ENCODE data around the gene EFHC2. TPM values are rescaled to one million over a fixed set of nuclear protein-coding genes. Genes with fewer than 3 reads are reported as not detected.

The EFHC2 gene
- total and polyA plus RNA-seq, 4 donors, result 0.08 to 0.56 TPM; not detected in 2

GRCh38 chrX:44228621-44229020, 114.9 kb downstream of the EFHC2 start:
- Histone ChIP-seq H3K9me3 (ENCODE audit: control insufficient read depth in 4 of 4, low read length in 3 of 4) (no peaks in the 10 kb centered on the region), H3K27me3 (ENCODE audit: control insufficient read depth in 4 of 4, insufficient read depth in 4 of 4, low read length in 3 of 4) (no peaks in the 10 kb centered on the region), H3K9ac (ENCODE audit: low read depth in 1 of 2, low read length in 2 of 2) (no peak overlapping the region), H3K4me1 (ENCODE audit: control insufficient read depth in 4 of 4, insufficient read depth in 4 of 4, low read length in 3 of 4) (no peaks in the 10 kb centered on the region), H3K4me3 (ENCODE audit: low read depth in 1 of 3, low read length in 3 of 3) (no peak overlapping the region), H3K36me3 (ENCODE audit: control insufficient read depth in 4 of 4, insufficient read depth in 3 of 4, low read depth in 1 of 4, low read length in 3 of 4) (no peaks in the 10 kb centered on the region), H3K27ac (ENCODE audit: low read depth in 1 of 2, low read length in 2 of 2) (no peak overlapping the region)
- no peak for DNase-seq (ENCODE audit: low spot score)
- WGBS, result 82% methylated on average over 4 of the region's 4 CpGs
- TF ChIP-seq MAX (IDR thresholded peaks at IDR 0.05) (no peak), RXRA (IDR thresholded peaks at IDR 0.05) (no peak), NR2F2 (IDR thresholded peaks at IDR 0.05) (no peak), GABPA (IDR thresholded peaks at IDR 0.05 in 1 of 2, conservative IDR thresholded peaks at IDR 0.05 in 1 of 2) (no peak), HNF4A (conservative IDR thresholded peaks at IDR 0.05) (no peak), ATF3 (IDR thresholded peaks at IDR 0.05) (no peak), FOXA1 (IDR thresholded peaks at IDR 0.05) (no peak), JUND (IDR thresholded peaks at IDR 0.05) (no peak), SP1 (IDR thresholded peaks at IDR 0.05) (no peak), HNF4G (IDR thresholded peaks at IDR 0.05) (no peak), YY1 (IDR thresholded peaks at IDR 0.05) (no peak), CTCF (IDR thresholded peaks at IDR 0.05; ENCODE audit: low read depth, low read length, missing input control) (no peak), FOXA2 (IDR thresholded peaks at IDR 0.05) (no peak), REST (IDR thresholded peaks at IDR 0.05) (no peak), TAF1 (conservative IDR thresholded peaks at IDR 0.05) (no peak)

- WGBS, result 87% methylated on average over 5 of the region's 5 CpGs
- Histone ChIP-seq H3K4me1 (ENCODE audit: control insufficient read depth in 4 of 4, insufficient read depth in 4 of 4, low read length in 3 of 4) (no peaks in the 10 kb centered on the region), H3K9ac (ENCODE audit: low read depth in 1 of 2, low read length in 2 of 2) (no peak overlapping the region), H3K27ac (ENCODE audit: low read depth in 1 of 2, low read length in 2 of 2) (no peak overlapping the region), H3K9me3 (ENCODE audit: control insufficient read depth in 4 of 4, low read length in 3 of 4) (no peaks in the 10 kb centered on the region), H3K36me3 (ENCODE audit: control insufficient read depth in 4 of 4, insufficient read depth in 3 of 4, low read depth in 1 of 4, low read length in 3 of 4) (no peaks in the 10 kb centered on the region), H3K27me3 (ENCODE audit: control insufficient read depth in 4 of 4, insufficient read depth in 4 of 4, low read length in 3 of 4) (no peaks in the 10 kb centered on the region), H3K4me3 (ENCODE audit: low read depth in 1 of 3, low read length in 3 of 3) (no peak overlapping the region)
- DNase-seq (ENCODE audit: low spot score), result no peak
- TF ChIP-seq YY1 (IDR thresholded peaks at IDR 0.05) (no peak), ZBTB33 (IDR thresholded peaks at IDR 0.05) (no peak), RAD21 (IDR thresholded peaks at IDR 0.05) (no peak), HNF4G (IDR thresholded peaks at IDR 0.05) (no peak), EGR1 (IDR thresholded peaks at IDR 0.05; ENCODE audit: low read depth in 2 of 2) (no peak), FOXA2 (IDR thresholded peaks at IDR 0.05) (no peak), RXRA (IDR thresholded peaks at IDR 0.05) (no peak), MAX (IDR thresholded peaks at IDR 0.05) (no peak), FOXA1 (IDR thresholded peaks at IDR 0.05) (no peak), HNF4A (conservative IDR thresholded peaks at IDR 0.05) (no peak), GABPA (IDR thresholded peaks at IDR 0.05 in 1 of 2, conservative IDR thresholded peaks at IDR 0.05 in 1 of 2) (no peak), JUND (IDR thresholded peaks at IDR 0.05) (no peak), REST (IDR thresholded peaks at IDR 0.05) (no peak), NR2F2 (IDR thresholded peaks at IDR 0.05) (no peak), SP1 (IDR thresholded peaks at IDR 0.05) (no peak), TAF1 (conservative IDR thresholded peaks at IDR 0.05) (no peak), ATF3 (IDR thresholded peaks at IDR 0.05) (no peak)
Observed at GRCh38 chrX:44227991-44228390, 115.5 kb downstream of the EFHC2 start.

All from liver (tissue), 9 donors.